Psoas muscle (tissue), 8 donors: ENCODE results near the gene SEMA4D. TPM values are rescaled to one million over a fixed set of nuclear protein-coding genes. Genes with fewer than 3 reads are reported as not detected.
"Not testable (repeated sequence)": the region's sequence is repeated elsewhere in the genome, so short reads cannot be mapped to it uniquely, and the experiment has no call there.

Source experiments
- ATAC-seq, 4 donors: fragments of 200-7000 bp; cut with Tn5 transposase; one replicate each; pipeline ENCODE4 v1.9.1; 2020; ENCODE audit warnings: moderate library complexity in 3 of 4, mild to moderate bottlenecking in 2 of 4
- DNase-seq, 2 donors: peaks; one replicate each; pipeline ENCODE4 v3.0.0-alpha.2; 2020
- H3K27ac ChIP-seq: fragments of 200-600 bp; one replicate; pipeline ENCODE4 v1.8.0; 2022
- H3K27me3 ChIP-seq, 3 donors: fragments of 200-600 bp in 1 of 3; one replicate each; pipeline versions ENCODE4 v1.6.1 to v1.8.0; 2013 to 2022; ENCODE audit warnings: low read length in 2 of 3, mild to moderate bottlenecking in 2 of 3, moderate library complexity in 1 of 3; ENCODE audit not compliant: insufficient read depth in 3 of 3
- H3K36me3 ChIP-seq, 2 donors: fragments of 200-600 bp in 1 of 2; one replicate each; pipeline versions ENCODE4 v1.6.1 to v1.8.0; 2013 to 2022; ENCODE audit warnings: low read depth in 1 of 2, mild to moderate bottlenecking in 1 of 2, moderate library complexity in 1 of 2; ENCODE audit not compliant: insufficient read depth in 1 of 2
- H3K4me1 ChIP-seq: fragments of 200-600 bp; one replicate; pipeline ENCODE4 v1.8.0; 2022
- H3K4me3 ChIP-seq: fragments of 200-600 bp; one replicate; pipeline ENCODE4 v1.8.0; 2022; ENCODE audit warnings: mild to moderate bottlenecking
- H3K9me3 ChIP-seq: fragments of 200-600 bp; one replicate; pipeline ENCODE4 v1.8.0; 2022
- WGBS, 3 donors: extraction: QIAGEN DNeasy Blood & Tissue Kit; methylation state at CpG; one replicate each; pipeline versions ENCODE4 v1.1.6 to v1.1.7; 2013; 5-methylcytosine and 5-hydroxymethylcytosine counted together
- intact Hi-C, 2 donors: fragments of 100-400 bp; cut with DNase I; formaldehyde crosslinking; loops; one replicate each; pipeline versions ENCODE4 v1.11.0 to v1.14.2; 2022
- polyA plus RNA-seq, 3 donors: library from polyadenylated mRNA; stranded (reverse); fragments of 200-250 nt; gene quantifications; one replicate each; pipeline ENCODE4 v1.2.3, GENCODE V29; 2013
- total RNA-seq, 4 donors: library from RNA; stranded (reverse); fragmentation: NEBNext Ultra II Directional in 2 of 4; extraction: Animal tissue kit (Norgen Biotek cat#: 25700) in 2 of 4; gene quantifications; one replicate each; pipeline versions ENCODE4 v1.2.1 to v1.2.4, GENCODE V29; 2021 to 2023
- TF ChIP-seq, protein P1 (sequence below): fragments of 200-600 bp; IDR thresholded peaks from one replicate; pipeline ENCODE4 v1.8.0; 2022; ENCODE audit warnings: antibody characterized with exemption
- donor health status: healthy with polysubstance abuse.
- donor health status: DM: no; HTN: no; CAD: no; lungs with moderate emphysema.
- donor health status: Bipolar disorder and iron deficiency.
- donor health status: healthy.
- donor health status: DM: yes; HTN: yes; CAD: no.
- donor health status: DM: no; HTN: no; CAD: no.
- donor health status: DM: no; HTN: no; CAD: no.
- donor health status: DM: yes; HTN: yes; CAD: no.

Gene SEMA4D
- total and polyA plus RNA-seq, 7 donors = 9.3 to 111 (median 32.1) TPM

DNA sequence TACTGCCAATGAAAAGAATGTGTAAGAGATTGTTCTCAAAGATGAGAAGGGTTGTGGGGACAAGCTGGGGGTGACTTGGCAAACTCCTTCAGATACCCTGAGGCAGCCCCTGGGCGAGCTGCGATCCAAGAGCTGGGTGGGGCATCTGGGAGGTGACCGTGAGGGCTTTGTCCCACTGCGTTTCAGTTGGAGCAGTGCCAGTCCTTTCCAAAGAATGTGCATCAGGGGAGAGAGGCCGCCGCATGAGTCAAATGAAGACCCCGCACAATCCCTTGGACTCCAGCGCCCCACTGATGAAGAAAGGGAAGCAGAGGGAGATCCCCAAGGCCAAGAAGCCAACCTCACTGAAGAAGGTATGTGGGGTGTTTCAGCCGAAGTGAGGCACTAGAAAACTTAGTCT is 151.2 kb downstream of the SEMA4D start:
- TF ChIP-seq, protein P1, sequence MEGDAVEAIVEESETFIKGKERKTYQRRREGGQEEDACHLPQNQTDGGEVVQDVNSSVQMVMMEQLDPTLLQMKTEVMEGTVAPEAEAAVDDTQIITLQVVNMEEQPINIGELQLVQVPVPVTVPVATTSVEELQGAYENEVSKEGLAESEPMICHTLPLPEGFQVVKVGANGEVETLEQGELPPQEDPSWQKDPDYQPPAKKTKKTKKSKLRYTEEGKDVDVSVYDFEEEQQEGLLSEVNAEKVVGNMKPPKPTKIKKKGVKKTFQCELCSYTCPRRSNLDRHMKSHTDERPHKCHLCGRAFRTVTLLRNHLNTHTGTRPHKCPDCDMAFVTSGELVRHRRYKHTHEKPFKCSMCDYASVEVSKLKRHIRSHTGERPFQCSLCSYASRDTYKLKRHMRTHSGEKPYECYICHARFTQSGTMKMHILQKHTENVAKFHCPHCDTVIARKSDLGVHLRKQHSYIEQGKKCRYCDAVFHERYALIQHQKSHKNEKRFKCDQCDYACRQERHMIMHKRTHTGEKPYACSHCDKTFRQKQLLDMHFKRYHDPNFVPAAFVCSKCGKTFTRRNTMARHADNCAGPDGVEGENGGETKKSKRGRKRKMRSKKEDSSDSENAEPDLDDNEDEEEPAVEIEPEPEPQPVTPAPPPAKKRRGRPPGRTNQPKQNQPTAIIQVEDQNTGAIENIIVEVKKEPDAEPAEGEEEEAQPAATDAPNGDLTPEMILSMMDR = no peak

DNA sequence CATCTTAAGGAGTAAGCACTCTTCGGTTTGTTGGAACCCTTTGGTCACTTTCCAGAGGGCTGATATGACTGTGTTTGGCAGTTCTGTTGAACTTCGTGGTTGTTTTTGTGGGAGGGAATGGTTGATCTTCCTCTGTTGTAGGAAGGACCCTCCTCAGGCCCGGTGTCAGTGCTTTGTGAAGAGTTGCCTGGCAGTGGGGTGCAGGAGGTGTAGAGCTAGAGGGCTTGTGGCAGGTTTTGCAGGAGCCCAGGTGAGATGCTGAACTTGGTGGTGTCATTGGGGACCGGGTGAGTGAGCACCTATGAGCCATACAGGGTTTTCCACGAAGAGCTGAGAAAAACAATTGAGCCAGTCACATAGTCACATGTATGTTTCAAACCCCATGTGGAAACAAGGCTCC is 152.4 kb downstream of the SEMA4D start:
- Histone ChIP-seq H3K4me3 (no peak overlapping the region), H3K27me3 (no peaks in the 10 kb centered on the region), H3K4me1 (no peaks in the 10 kb centered on the region), H3K27ac (no peak overlapping the region), H3K36me3 (peaks cover 19 to 100% of the 10 kb centered on the region in 2 donors), H3K9me3 (no peaks in the 10 kb centered on the region)
- 95 to 96% (median 95%) methylated on average over 5 of the region's 5 CpGs for WGBS, 3 donors
- TF ChIP-seq, protein P1 = no peak
- no peak for DNase-seq
- intact Hi-C loops = no loop called here
- no peak for ATAC-seq

More for the DNA sequence above, 151.2 kb downstream of the SEMA4D start:
- no peak overlapping the region for H3K4me3 ChIP-seq
- H3K27ac ChIP-seq = no peak overlapping the region
- no peak for ATAC-seq
- H3K9me3 ChIP-seq = no peaks in the 10 kb centered on the region
- no peak for DNase-seq
- 77 to 79% (median 78%) methylated on average over 9 of the region's 9 CpGs for WGBS, 3 donors
- H3K4me1 ChIP-seq = peaks cover 3% of the 10 kb centered on the region
- intact Hi-C loops = no loop called here
- H3K27me3 ChIP-seq = no peaks in the 10 kb centered on the region
- H3K36me3 ChIP-seq = peaks cover 19 to 99% of the 10 kb centered on the region in 2 donors

DNA sequence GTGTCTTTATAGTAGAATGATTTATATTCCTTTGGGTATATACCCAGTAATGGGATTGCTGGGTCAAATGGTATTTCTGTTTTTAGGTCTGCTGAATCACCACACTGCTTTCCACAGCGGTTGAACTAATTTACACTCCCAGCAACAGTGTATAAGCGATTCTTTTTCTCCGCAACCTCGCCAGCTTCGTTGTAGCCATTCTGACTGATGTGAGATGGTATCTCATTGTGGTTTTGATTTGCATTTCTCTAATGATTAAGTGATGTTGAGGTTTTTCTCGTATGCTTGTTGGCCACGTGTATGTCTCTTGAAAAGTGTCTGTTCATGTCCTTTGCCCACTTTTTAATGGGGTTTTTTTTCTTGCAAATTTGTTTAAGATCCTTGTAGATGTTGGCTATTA is 154.1 kb downstream of the SEMA4D start:
- H3K4me1 ChIP-seq, intact Hi-C loops, H3K27me3 ChIP-seq, H3K27ac ChIP-seq, H3K9me3 ChIP-seq, DNase-seq, H3K4me3 ChIP-seq: not testable (repeated sequence)
- WGBS, 3 donors = 92 to 97% (median 95%) methylated on average over 7 of the region's 7 CpGs
- H3K36me3 ChIP-seq = peaks cover 21 to 100% of the 10 kb centered on the region in 2 donors
- peak in 1 of 4 donors; percentile 22 for ATAC-seq

DNA sequence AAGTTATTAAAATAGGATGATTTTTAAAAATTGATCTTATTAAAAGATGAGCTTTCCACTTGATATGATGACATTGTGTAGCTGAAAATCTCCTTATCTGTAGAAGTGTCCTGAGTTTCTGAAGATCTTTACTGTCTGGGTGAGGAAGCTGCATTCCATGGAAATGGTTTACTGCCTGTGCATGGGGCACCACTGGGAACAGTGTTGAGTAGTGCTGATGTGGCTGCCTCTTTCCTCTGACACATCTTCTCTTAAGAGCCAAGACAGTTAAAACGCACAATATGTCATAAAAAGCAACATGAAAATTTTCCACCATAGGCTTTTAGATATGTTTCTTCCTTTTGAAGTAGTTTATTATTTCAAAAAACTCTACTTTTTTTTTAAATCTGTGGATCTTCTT is 155.0 kb downstream of the SEMA4D start:
- 97% methylated on average over 1 of the region's 1 CpG for WGBS, 3 donors

DNA sequence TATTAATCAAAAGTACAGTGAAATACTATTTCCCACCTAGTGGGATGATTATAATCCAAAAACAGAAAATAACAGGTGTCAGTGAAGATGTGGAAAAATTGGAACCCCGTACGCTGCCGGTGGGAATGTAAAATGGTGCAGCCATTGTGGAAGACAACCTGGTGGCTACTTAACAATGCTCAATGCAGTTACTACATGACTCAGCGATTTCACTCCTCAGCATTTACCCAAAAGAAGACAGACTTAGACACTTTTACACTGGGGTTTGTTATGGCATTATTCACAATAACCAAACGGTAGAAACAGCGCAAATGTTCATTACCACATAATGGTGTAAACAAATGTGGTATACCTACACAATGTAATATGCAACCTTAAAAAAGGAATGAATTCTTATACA is 155.7 kb downstream of the SEMA4D start:
- H3K27me3 ChIP-seq = no peaks in the 10 kb centered on the region
- no peak overlapping the region for H3K27ac ChIP-seq
- H3K4me1 ChIP-seq = no peaks in the 10 kb centered on the region
- H3K4me3 ChIP-seq = no peak overlapping the region
- TF ChIP-seq, protein P1 = no peak
- H3K36me3 ChIP-seq = peaks cover 18 to 100% of the 10 kb centered on the region in 2 donors
- WGBS, 3 donors = 96 to 99% (median 97%) methylated on average over 6 of the region's 6 CpGs
- intact Hi-C loops = no loop called here
- DNase-seq = no peak
- no peaks in the 10 kb centered on the region for H3K9me3 ChIP-seq
- ATAC-seq = no peak

More for the DNA sequence above, 155.0 kb downstream of the SEMA4D start:
- ATAC-seq (peak in 1 of 4 donors; percentile 36), DNase-seq (no peak)
- Histone ChIP-seq H3K9me3 (no peaks in the 10 kb centered on the region), H3K36me3 (peaks cover 18 to 100% of the 10 kb centered on the region in 2 donors), H3K4me3 (no peak overlapping the region), H3K4me1 (no peaks in the 10 kb centered on the region), H3K27me3 (no peaks in the 10 kb centered on the region), H3K27ac (no peak overlapping the region)
- intact Hi-C loops = no loop called here
- TF ChIP-seq, protein P1 = no peak
